IgD-negative memory B cell (primary cell): Measurements from ENCODE around the gene JCHAIN. TPM values are rescaled to one million over a fixed set of nuclear protein-coding genes. Genes with fewer than 3 reads are reported as not detected.
A peak's percentile ranks its signal among the peaks of the same experiment; 100 is the strongest.

Source experiments
- H3K27ac Mint-ChIP-seq, 3 donors: one replicate each; pipeline ENCODE4 v1.8.0; 2020 to 2022; ENCODE audit warnings: mild to moderate bottlenecking in 3 of 3, mixed read lengths in 3 of 3, moderate library complexity in 1 of 3
- H3K27me3 Mint-ChIP-seq: one replicate; pipeline ENCODE4 v1.8.0; 2021; ENCODE audit warnings: mixed read lengths
- H3K36me3 Mint-ChIP-seq: one replicate; pipeline ENCODE4 v1.8.0; 2020; ENCODE audit warnings: mild to moderate bottlenecking, mixed read lengths
- H3K4me1 Mint-ChIP-seq, 3 donors: one replicate each; pipeline ENCODE4 v1.8.0; 2020 to 2022; ENCODE audit warnings: mixed read lengths in 3 of 3, mild to moderate bottlenecking in 1 of 3
- H3K4me3 Mint-ChIP-seq, 4 donors: one replicate each; pipeline ENCODE4 v1.8.0; 2020 to 2022; ENCODE audit warnings: mild to moderate bottlenecking in 4 of 4, mixed read lengths in 4 of 4, moderate library complexity in 3 of 4
- H3K9me3 Mint-ChIP-seq, 3 donors: one replicate each; pipeline ENCODE4 v1.8.0; 2020 to 2021; ENCODE audit warnings: mixed read lengths in 3 of 3, mild to moderate bottlenecking in 1 of 3
- polyA plus RNA-seq: library from polyadenylated mRNA; unstranded; fragments of 300-500 nt; fragmentation: Illumina TruSeq; gene quantifications from one replicate; pipeline ENCODE4 v1.2.3, GENCODE V29; 2021

The JCHAIN gene
- polyA plus RNA-seq = 1,651 TPM

GRCh38 chr4:70666369-70666768 lies at the start of gene JCHAIN:
JCHAIN (minus strand) TSS chr4:70666508; CDS start chr4:70666490, 18 bp downstream.
- H3K9me3 Mint-ChIP-seq = no peaks in the 10 kb centered on the region
- no peaks in the 10 kb centered on the region for H3K27me3 Mint-ChIP-seq
- peaks cover 36 to 39% (median 37%) of the 10 kb centered on the region in 3 donors for H3K4me1 Mint-ChIP-seq
- peaks cover 7% of the 10 kb centered on the region for H3K36me3 Mint-ChIP-seq
- H3K4me3 Mint-ChIP-seq = peak within 1 kb of the TSS; percentile 87 to 94 (median 90)
- peak within 1 kb of the TSS; percentile 1 to 39 (median 13) for H3K27ac Mint-ChIP-seq

GRCh38 chr4:70715097-70715496 lies 48.8 kb upstream of the JCHAIN start:
- H3K4me1 Mint-ChIP-seq = peaks cover 45 to 54% (median 48%) of the 10 kb centered on the region in 3 donors

GRCh38 chr4:70714079-70714887 lies 48.0 kb upstream of the JCHAIN start:
- peaks cover 6% of the 10 kb centered on the region for H3K36me3 Mint-ChIP-seq
- H3K27ac Mint-ChIP-seq = peak overlapping the region; percentile 57 to 92 (median 60)

More at GRCh38 chr4:70715097-70715496, 48.8 kb upstream of the JCHAIN start:
- Mint-ChIP-seq H3K36me3 (peaks cover 6% of the 10 kb centered on the region), H3K27ac (peak overlapping the region; percentile 39 to 60 (median 57)), H3K4me3 (peak overlapping the region; percentile 9 to 79 (median 50)), H3K27me3 (no peaks in the 10 kb centered on the region), H3K9me3 (no peaks in the 10 kb centered on the region)

DNA sequence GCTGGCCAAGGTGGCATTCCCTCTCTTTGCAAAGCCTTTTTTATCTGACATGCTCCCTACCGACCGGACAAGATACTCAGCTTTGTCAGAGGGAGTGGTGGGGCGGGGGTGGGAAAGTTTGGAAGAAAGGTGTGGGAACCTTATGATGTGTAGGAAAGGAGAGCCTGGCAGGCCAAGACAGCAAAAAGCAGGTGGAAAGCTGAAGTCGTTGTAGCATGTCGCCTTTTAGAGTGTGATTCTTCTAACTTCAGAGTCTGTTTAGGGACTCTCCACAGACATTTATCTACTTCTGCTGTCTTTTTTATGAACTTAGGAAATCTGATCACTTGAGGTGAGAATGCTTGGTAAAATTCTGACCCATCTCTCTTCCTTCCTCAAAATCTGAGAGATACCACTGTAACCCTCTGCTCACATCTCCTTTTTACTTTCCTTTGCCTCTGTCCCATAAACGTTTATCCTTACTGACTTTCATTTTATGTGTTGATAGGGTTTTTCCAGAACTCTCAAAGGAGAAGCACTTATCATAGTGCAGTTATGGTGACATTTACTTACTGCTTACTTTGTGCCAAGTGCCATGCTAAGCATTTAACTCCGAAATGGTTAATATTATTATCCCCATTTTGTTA lies 47.3 kb upstream of the JCHAIN start:
- Mint-ChIP-seq H3K4me1 (peaks cover 53 to 59% (median 58%) of the 10 kb centered on the region in 3 donors), H3K27ac (peak overlapping the region; percentile 57 to 96 (median 60)), H3K27me3 (no peaks in the 10 kb centered on the region), H3K36me3 (peaks cover 6% of the 10 kb centered on the region), H3K4me3 (peak overlapping the region; percentile 24 to 90 (median 72)), H3K9me3 (no peaks in the 10 kb centered on the region)

More at GRCh38 chr4:70714079-70714887, 48.0 kb upstream of the JCHAIN start:
- H3K9me3 Mint-ChIP-seq = no peaks in the 10 kb centered on the region
- H3K4me1 Mint-ChIP-seq = peaks cover 50 to 56% (median 55%) of the 10 kb centered on the region in 3 donors
- peak overlapping the region; percentile 24 to 90 (median 72) for H3K4me3 Mint-ChIP-seq
- no peaks in the 10 kb centered on the region for H3K27me3 Mint-ChIP-seq

DNA sequence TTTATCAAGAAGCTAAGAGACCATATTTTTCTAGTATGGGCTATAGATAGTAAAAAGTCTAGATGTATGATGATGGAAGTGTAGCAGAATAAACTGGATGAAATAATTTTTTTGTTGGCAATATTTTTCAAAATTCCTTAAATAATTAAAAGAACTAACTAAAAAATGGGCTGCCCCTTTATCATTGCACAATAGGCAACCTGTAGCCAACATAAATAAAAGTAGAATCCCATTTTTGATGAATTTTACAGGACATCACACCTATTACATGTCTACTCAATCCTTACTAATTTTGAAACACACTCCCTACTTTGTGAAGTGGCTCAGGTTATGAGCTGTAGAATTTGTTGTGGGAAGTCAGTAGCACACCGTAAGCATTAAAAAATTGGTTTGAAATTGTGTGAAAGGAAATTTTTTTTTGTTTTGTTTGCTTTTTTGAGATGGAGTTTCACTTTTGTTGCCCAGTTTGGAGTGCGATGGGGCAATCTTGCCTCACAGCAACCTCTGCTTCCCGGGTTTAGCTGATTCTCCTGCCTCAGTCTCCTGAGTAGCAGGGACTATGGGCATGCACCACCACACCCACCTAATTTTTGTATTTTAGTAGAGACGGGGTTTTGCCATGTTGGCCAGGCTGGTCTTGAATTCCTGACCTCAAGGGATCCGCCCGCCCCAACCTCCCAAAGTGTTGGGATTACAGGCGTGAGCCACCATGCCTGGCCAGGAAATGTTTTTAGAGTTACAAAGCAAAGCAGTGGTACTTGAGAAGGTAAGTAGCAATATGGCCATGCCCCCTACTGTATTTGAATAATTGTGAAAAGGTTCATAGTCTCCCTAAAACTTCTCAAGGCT lies 46.5 kb upstream of the JCHAIN start:
- Mint-ChIP-seq H3K27ac (peak overlapping the region; percentile 60 to 96 (median 78)), H3K36me3 (peaks cover 6% of the 10 kb centered on the region), H3K9me3 (no peaks in the 10 kb centered on the region), H3K27me3 (no peaks in the 10 kb centered on the region), H3K4me1 (peaks cover 53 to 58% (median 55%) of the 10 kb centered on the region in 3 donors), H3K4me3 (peak overlapping the region; percentile 67 to 90 (median 76))

DNA sequence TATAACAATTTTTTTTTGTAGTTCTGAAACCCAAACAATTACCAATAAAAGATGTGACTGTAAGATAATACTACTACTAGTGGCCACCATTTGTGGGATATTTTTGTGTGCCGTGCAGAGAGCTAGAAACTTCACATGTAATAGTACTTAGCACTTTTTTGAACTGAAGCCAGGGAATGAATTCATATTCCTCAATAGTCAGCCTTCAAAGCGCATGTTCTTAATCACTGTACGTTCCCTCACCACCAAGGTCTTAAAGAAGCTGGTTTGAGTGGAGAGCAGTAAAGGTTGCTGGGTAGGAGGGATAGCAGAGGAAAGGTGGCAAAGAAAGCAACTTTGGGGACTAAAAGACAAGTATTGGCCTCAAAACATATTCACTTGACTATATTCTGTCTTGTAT lies 45.8 kb upstream of the JCHAIN start:
- Mint-ChIP-seq H3K27ac (peak overlapping the region; percentile 40 to 78 (median 46)), H3K4me1 (peaks cover 48 to 54% (median 52%) of the 10 kb centered on the region in 3 donors), H3K4me3 (peak overlapping the region in 3 of 4 donors; percentile 19 to 77 (median 75)), H3K36me3 (peaks cover 6% of the 10 kb centered on the region), H3K27me3 (no peaks in the 10 kb centered on the region), H3K9me3 (no peaks in the 10 kb centered on the region)

DNA sequence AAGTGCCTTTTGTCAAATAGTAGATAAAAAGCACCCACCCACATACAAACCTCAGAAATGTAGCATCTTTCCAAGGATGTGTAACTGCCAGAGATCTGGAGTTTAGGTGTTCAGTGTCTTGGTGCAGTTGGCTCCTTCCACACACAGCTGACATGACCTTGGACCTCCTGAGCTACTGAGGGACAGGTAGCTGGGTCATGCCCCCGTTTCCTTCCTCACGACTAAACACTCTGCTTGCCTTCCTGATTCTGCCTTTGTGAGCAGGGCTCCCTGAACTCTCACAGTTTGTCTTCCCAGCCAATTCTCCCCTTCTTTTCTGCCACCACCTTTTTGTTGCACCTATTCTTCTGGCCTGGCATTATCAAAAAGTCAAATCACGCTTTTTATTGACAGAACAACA lies 45.3 kb upstream of the JCHAIN start:
- H3K4me3 Mint-ChIP-seq = peak overlapping the region in 3 of 4 donors; percentile 35 to 77 (median 75)
- H3K27me3 Mint-ChIP-seq = no peaks in the 10 kb centered on the region
- H3K4me1 Mint-ChIP-seq = peaks cover 48 to 52% (median 52%) of the 10 kb centered on the region in 3 donors
- H3K36me3 Mint-ChIP-seq = peaks cover 6% of the 10 kb centered on the region
- peak overlapping the region; percentile 36 to 78 (median 40) for H3K27ac Mint-ChIP-seq
- H3K9me3 Mint-ChIP-seq = no peaks in the 10 kb centered on the region

- H3K27me3 Mint-ChIP-seq = no peaks in the 10 kb centered on the region
- peaks cover 6% of the 10 kb centered on the region for H3K36me3 Mint-ChIP-seq
- H3K9me3 Mint-ChIP-seq = no peaks in the 10 kb centered on the region
- peak overlapping the region in 2 of 4 donors; percentile 41 to 44 for H3K4me3 Mint-ChIP-seq
- peaks cover 49 to 55% (median 50%) of the 10 kb centered on the region in 3 donors for H3K4me1 Mint-ChIP-seq
- peak overlapping the region in 2 of 3 donors; percentile 59 to 71 for H3K27ac Mint-ChIP-seq
Measured at GRCh38 chr4:70709611-70710205, 43.4 kb upstream of the JCHAIN start.

- Mint-ChIP-seq H3K27ac (peak overlapping the region; percentile 87 to 97 (median 91)), H3K27me3 (no peaks in the 10 kb centered on the region), H3K4me1 (peaks cover 28 to 41% (median 34%) of the 10 kb centered on the region in 3 donors), H3K4me3 (peak overlapping the region; percentile 86 to 98 (median 98)), H3K9me3 (no peaks in the 10 kb centered on the region), H3K36me3 (no peaks in the 10 kb centered on the region)
Measured at GRCh38 chr4:70706516-70706915, 40.2 kb upstream of the JCHAIN start.

DNA sequence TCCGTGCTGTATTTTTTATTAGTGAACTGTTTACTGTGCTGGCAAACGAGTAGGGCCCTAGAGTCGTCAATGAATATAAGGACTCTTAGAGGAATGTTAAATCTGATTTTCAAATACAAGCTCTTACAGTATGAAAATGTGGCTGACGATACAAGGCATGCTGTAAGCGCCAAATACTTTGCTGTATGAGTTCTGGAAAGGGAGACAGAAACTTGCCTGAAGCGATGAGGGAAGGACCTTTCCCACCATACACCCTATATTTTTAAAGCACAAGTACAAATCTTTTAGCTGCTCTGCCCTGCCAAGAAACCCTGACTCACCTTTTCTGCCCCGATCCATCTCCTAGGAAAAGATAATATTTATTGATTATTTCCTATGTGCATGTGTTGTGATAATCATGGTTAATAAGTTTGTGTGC lies 39.7 kb upstream of the JCHAIN start:
- H3K4me1 Mint-ChIP-seq = peaks cover 26 to 37% (median 32%) of the 10 kb centered on the region in 3 donors
- H3K36me3 Mint-ChIP-seq = no peaks in the 10 kb centered on the region
- no peaks in the 10 kb centered on the region for H3K27me3 Mint-ChIP-seq
- H3K4me3 Mint-ChIP-seq = peak overlapping the region; percentile 86 to 98 (median 98)
- peak overlapping the region; percentile 87 to 97 (median 91) for H3K27ac Mint-ChIP-seq
- H3K9me3 Mint-ChIP-seq = no peaks in the 10 kb centered on the region

DNA sequence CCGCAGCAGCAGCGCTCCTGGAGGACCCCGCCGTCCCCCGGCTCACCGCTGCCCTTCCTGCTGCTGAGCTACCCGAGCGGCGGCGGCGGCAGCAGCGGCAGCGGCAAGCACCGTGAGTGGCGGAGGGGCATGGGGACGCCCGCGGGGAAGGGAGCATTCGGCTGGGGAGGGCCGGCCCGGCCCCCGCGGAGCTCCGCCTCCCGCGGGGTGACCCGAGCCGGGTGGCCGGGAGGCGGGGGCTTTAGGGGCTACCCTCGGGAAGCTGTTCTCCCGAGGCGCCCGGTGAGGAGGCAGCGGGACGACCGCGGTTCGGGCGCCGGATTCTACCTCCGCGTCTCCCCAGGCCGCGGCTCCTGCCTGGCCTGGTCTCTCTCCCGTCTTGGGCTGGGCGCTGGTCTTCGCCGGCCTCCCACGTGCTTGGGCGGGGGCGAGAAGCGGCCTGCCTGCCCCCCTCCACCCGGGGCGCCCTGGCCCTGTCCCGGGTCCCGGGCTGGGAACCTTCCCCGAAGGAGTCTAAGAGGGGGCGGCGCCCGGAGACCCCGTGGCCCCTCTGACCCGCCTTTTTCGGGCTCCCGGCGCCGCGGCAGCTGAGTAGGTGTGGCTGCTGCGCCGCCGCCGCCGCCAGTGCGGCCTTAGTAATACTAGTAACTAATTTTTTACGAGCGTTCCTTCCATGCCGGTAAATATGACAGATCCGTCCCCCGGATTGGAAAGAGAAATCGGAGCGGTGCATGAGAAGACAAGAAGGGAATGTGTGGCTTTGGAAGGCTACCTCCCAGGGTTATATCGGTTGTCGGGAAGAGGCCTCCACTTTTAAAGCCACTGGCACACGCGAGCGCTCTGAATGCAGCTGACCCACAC lies 39.1 kb upstream of the JCHAIN start:
- Mint-ChIP-seq H3K9me3 (no peaks in the 10 kb centered on the region), H3K27ac (peak overlapping the region; percentile 87 to 97 (median 91)), H3K27me3 (no peaks in the 10 kb centered on the region), H3K4me1 (peaks cover 26 to 37% (median 32%) of the 10 kb centered on the region in 3 donors), H3K36me3 (no peaks in the 10 kb centered on the region), H3K4me3 (peak overlapping the region; percentile 86 to 98 (median 98))

GRCh38 chr4:70704931-70705182 lies 38.5 kb upstream of the JCHAIN start:
- peak overlapping the region in 3 of 4 donors; percentile 93 to 97 (median 97) for H3K4me3 Mint-ChIP-seq
- no peaks in the 10 kb centered on the region for H3K27me3 Mint-ChIP-seq
- no peak overlapping the region for H3K27ac Mint-ChIP-seq
- H3K4me1 Mint-ChIP-seq = peaks cover 25 to 34% (median 31%) of the 10 kb centered on the region in 3 donors
- no peaks in the 10 kb centered on the region for H3K36me3 Mint-ChIP-seq
- H3K9me3 Mint-ChIP-seq = no peaks in the 10 kb centered on the region

DNA sequence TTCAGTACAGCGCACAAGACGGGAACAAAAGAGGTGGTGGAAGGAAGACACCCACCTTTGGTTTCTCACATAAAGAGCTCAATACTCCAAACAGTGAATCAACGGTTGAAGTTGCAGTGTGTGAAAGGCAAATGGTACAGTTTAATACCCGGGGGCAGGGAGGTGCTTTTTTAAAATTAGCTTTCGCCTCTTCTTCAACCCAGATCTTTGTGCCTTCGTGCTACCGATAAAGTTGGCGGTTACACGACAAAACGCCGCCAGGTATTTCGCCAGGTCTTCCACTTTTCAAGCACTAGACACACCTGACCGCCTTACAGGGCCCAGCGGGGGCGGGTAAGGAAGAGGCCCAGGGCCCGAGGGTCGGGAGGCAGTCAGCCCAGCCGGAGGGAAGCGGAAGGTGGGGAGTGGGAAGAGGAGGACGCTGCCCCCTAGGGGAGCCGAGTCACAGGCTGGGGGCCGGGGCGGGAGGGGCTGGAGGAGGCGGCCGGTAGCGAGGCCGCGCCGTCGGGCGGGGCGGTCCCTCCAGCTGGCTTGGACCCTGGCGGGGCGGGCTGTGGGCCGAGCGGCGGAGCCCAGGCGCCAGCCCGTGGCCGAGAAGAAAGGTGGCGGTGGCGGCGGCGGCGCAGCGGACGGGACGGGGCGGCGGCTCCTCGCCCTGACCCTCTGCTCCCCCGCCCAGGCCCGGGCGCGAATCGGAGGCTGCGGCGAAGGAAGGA lies 38.1 kb upstream of the JCHAIN start:
- Mint-ChIP-seq H3K36me3 (no peaks in the 10 kb centered on the region), H3K4me1 (peaks cover 24 to 29% (median 26%) of the 10 kb centered on the region in 3 donors), H3K27ac (peak overlapping the region; percentile 86 to 91 (median 87)), H3K27me3 (no peaks in the 10 kb centered on the region), H3K9me3 (no peaks in the 10 kb centered on the region), H3K4me3 (peak overlapping the region; percentile 93 to 97 (median 96))
